IMR-90 (cell line): Measurements from ENCODE around the gene ZBTB48. TPM values are rescaled to one million over a fixed set of nuclear protein-coding genes. Genes with fewer than 3 reads are reported as not detected.

Source experiments
- ATAC-seq: fragments of 200-7000 bp; cut with Tn5 transposase; 2 replicates; pipeline ENCODE4 v1.9.1; 2020; ENCODE audit warnings: low read depth, mild to moderate bottlenecking, moderate library complexity
- BruUV-seq: library from RNA; stranded (reverse); fragments of 400-500 nt; replicated peaks from 2 replicates; lab custom pipeline; 2021; lab: Mats Ljungman, UMichigan
- CTCF ChIA-PET: fragments of 300-600 bp; formaldehyde crosslinking; extraction: SDS; loops from one replicate; lab custom pipeline; 2021; ENCODE audit warnings: antibody characterized with exemption; lab: Yijun Ruan, JAX
- POLR2A ChIA-PET: fragments of 300-600 bp; sonication (Branson Sonifier 250); formaldehyde crosslinking; loops from one replicate; lab custom pipeline; 2022; ENCODE audit warnings: antibody characterized with exemption; ENCODE audit not compliant: unreplicated experiment; lab: Charles Lee
- DNase-seq: peaks from one replicate; pipeline ENCODE4 v3.0.0; 2013
- H2AFZ ChIP-seq: replicated peaks from 2 replicates; pipeline ENCODE3; 2013; ENCODE audit warnings: low read length, mild to moderate bottlenecking; ENCODE audit not compliant: poor library complexity
- H2AK5ac ChIP-seq: 2 replicates; pipeline ENCODE4 v1.6.1; 2013; ENCODE audit warnings: low read depth, low read length, inconsistent platforms
- H2AK9ac ChIP-seq: replicated peaks from 2 replicates; pipeline ENCODE3; 2013; ENCODE audit warnings: mild to moderate bottlenecking, low read depth, low read length, moderate library complexity; ENCODE audit not compliant: poor library complexity
- H2BK120ac ChIP-seq: 2 replicates; pipeline ENCODE4 v1.6.1; 2013; ENCODE audit warnings: low read depth, low read length, inconsistent platforms
- H2BK15ac ChIP-seq: 3 replicates; pipeline ENCODE4 v1.6.1; 2013; ENCODE audit warnings: low read depth, low read length, inconsistent platforms
- H2BK20ac ChIP-seq: 2 replicates; pipeline ENCODE4 v1.6.1; 2013; ENCODE audit warnings: low read depth, mild to moderate bottlenecking, inconsistent platforms, low read length, moderate library complexity
- H2BK5ac ChIP-seq: 2 replicates; pipeline ENCODE4 v1.6.1; 2013; ENCODE audit warnings: mild to moderate bottlenecking, low read depth, low read length, inconsistent platforms; ENCODE audit not compliant: poor library complexity, severe bottlenecking
- H3K14ac ChIP-seq: replicated peaks from 2 replicates; pipeline ENCODE4 v1.6.1; 2013; ENCODE audit warnings: low read depth, low read length, inconsistent platforms
- H3K18ac ChIP-seq: 2 replicates; pipeline ENCODE4 v1.6.1; 2013; ENCODE audit warnings: low read depth, low read length, control low read depth
- H3K23ac ChIP-seq: 2 replicates; pipeline ENCODE4 v1.6.1; 2013; ENCODE audit warnings: low read depth, low read length, inconsistent platforms
- H3K27ac ChIP-seq: 2 replicates; pipeline ENCODE4 v1.5.1; 2013; ENCODE audit warnings: mild to moderate bottlenecking, control low read depth, low read length; ENCODE audit not compliant: insufficient read depth
- H3K27me3 ChIP-seq: 2 replicates; pipeline ENCODE4 v1.6.1; 2013; ENCODE audit warnings: low read length; ENCODE audit not compliant: control insufficient read depth, insufficient read depth
- H3K36me3 ChIP-seq: 2 replicates; pipeline ENCODE4 v1.6.1; 2013; ENCODE audit warnings: low read length, mixed read lengths; ENCODE audit not compliant: control insufficient read depth, insufficient read depth
- H3K4ac ChIP-seq: 2 replicates; pipeline ENCODE4 v1.6.1; 2013; ENCODE audit warnings: low read depth, low read length, inconsistent platforms
- H3K4me1 ChIP-seq: 2 replicates; pipeline ENCODE4 v1.6.1; 2013; ENCODE audit warnings: low read length, mixed read lengths; ENCODE audit not compliant: control insufficient read depth, insufficient read depth
- H3K4me2 ChIP-seq: 2 replicates; pipeline ENCODE4 v1.6.1; 2013; ENCODE audit warnings: low read depth, mild to moderate bottlenecking, control low read depth, low read length, moderate library complexity
- H3K4me3 ChIP-seq: 2 replicates; pipeline ENCODE4 v1.5.1; 2013; ENCODE audit warnings: low read depth, mild to moderate bottlenecking, control low read depth, low read length, moderate library complexity; ENCODE audit not compliant: insufficient read depth
- H3K56ac ChIP-seq: 2 replicates; pipeline ENCODE4 v1.6.1; 2013; ENCODE audit warnings: low read length, inconsistent platforms; ENCODE audit not compliant: insufficient read depth; ENCODE audit errors: extremely low read depth
- H3K79me1 ChIP-seq, 2 experiments: 2 replicates each; pipeline ENCODE4 v1.6.1; 2013; ENCODE audit warnings: low read length in 2 of 2, inconsistent platforms in 1 of 2, low read depth in 1 of 2
- H3K9ac ChIP-seq: 2 replicates; pipeline ENCODE4 v1.6.1; 2013; ENCODE audit warnings: low read depth, low read length, control low read depth
- H3K9me1 ChIP-seq: 2 replicates; pipeline ENCODE4 v1.6.1; 2013; ENCODE audit warnings: low read length, inconsistent platforms; ENCODE audit not compliant: insufficient read depth
- H3K9me3 ChIP-seq: 2 replicates; pipeline ENCODE4 v1.6.1; 2013; ENCODE audit warnings: low read length; ENCODE audit not compliant: control insufficient read depth, insufficient read depth
- H4K20me1 ChIP-seq: 2 replicates; pipeline ENCODE4 v1.6.1; 2013; ENCODE audit warnings: low read length, inconsistent platforms; ENCODE audit not compliant: insufficient read depth
- H4K5ac ChIP-seq: 2 replicates; pipeline ENCODE4 v1.6.1; 2013; ENCODE audit warnings: mild to moderate bottlenecking, low read depth, low read length, control low read depth
- H4K8ac ChIP-seq, 2 experiments: 2 replicates each; pipeline ENCODE4 v1.6.1; 2013; ENCODE audit warnings: low read depth in 2 of 2, low read length in 2 of 2, control low read depth in 1 of 2, inconsistent platforms in 1 of 2
- H4K91ac ChIP-seq: 2 replicates; pipeline ENCODE4 v1.6.1; 2013; ENCODE audit warnings: low read depth, low read length, inconsistent platforms; ENCODE audit not compliant: insufficient read depth
- CHD1 ChIP-seq: IDR thresholded peaks from 2 replicates; pipeline ENCODE4 v1.6.1; 2012; ENCODE audit warnings: low read depth, low read length, improper control_type of control experiment
- POLR2A ChIP-seq: IDR thresholded peaks from 2 replicates; pipeline ENCODE4 v1.6.1; 2012; ENCODE audit warnings: mild to moderate bottlenecking, low read depth, low read length
- WGBS, 2 experiments: methylation state at CpG; one replicate each; pipeline versions ENCODE4 v1.1.5 to v1.1.7; 2013; ENCODE audit warnings: missing lambda C conversion rate in 2 of 2; ENCODE audit not compliant: insufficient read length in 1 of 2; ENCODE audit errors: extremely low coverage in 2 of 2; 5-methylcytosine and 5-hydroxymethylcytosine counted together
- dilution Hi-C: fragments of 300-500 bp; cut with HindIII; formaldehyde crosslinking; loops from one replicate; pipeline ENCODE4 v1.14.3; 2018; ENCODE audit warnings: low sequenced_read_pairs; ENCODE audit not compliant: unreplicated experiment
- in situ Hi-C: fragments of 300-500 bp; cut with MboI; formaldehyde crosslinking; loops from 3 replicates; pipeline ENCODE4 v1.14.3; 2019; ENCODE audit warnings: low sequenced_read_pairs, inconsistent platforms, mixed read lengths
- intact Hi-C: fragments of 100-400 bp; cut with micrococcal nuclease; formaldehyde crosslinking; loops from 2 replicates; pipeline ENCODE4 v1.10.0; 2022
- polyA plus RNA-seq, 3 experiments: library from polyadenylated mRNA; depleted of rRNA; stranded (reverse); fragments of >200 nt; gene quantifications; 2 replicates each; pipeline ENCODE4 v1.2.3, GENCODE V29; 2012; ENCODE audit warnings: low replicate concordance in 1 of 3
- total RNA-seq: library from RNA; depleted of rRNA; stranded (reverse); fragments of >200 nt; gene quantifications from 2 replicates; pipeline ENCODE4 v1.2.3, GENCODE V29; 2012
- TF ChIP-seq, protein P1 (sequence below): conservative IDR thresholded peaks from 2 replicates; pipeline ENCODE4 v1.5.1; 2012; ENCODE audit warnings: mild to moderate bottlenecking, low read depth, low read length, improper control_type of control experiment

Gene ZBTB48
- total and polyA plus RNA-seq, 2 of the 4 experiments (the other 2 are of a cell fraction): 9.3 to 17.5 TPM

GRCh38 chr1:6545276-6546112 is 34.3 kb upstream of the ZBTB48 start:
- peak; percentile 12 for DNase-seq
- H3K27ac ChIP-seq: no peak overlapping the region

More at GRCh38 chr1:6545276-6546112, 34.3 kb upstream of the ZBTB48 start:
- H2BK20ac ChIP-seq: peak overlapping the region; percentile 20; the same call in 1 of the 2 replicates
- H3K79me1 ChIP-seq: peaks cover 18 to 24% of the 10 kb centered on the region in 2 experiments
- CTCF ChIA-PET: no interaction called here
- H4K5ac ChIP-seq: no peak overlapping the region
- no peak overlapping the region for H2BK120ac ChIP-seq
- no peak overlapping the region for H2AFZ ChIP-seq
- H3K27me3 ChIP-seq: no peaks in the 10 kb centered on the region
- no peak overlapping the region for H2AK9ac ChIP-seq
- dilution Hi-C loops: no loop called here
- in situ Hi-C loops: no loop called here
- H2AK5ac ChIP-seq: no peak overlapping the region
- H4K91ac ChIP-seq: no peak overlapping the region
- ATAC-seq: no peak
- no peak overlapping the region for H4K8ac ChIP-seq
- no peak overlapping the region for H2BK15ac ChIP-seq
- H3K4me1 ChIP-seq: peaks cover 2% of the 10 kb centered on the region
- peaks cover 5% of the 10 kb centered on the region; the same call in 1 of the 2 replicates for H3K9me1 ChIP-seq
- no peak overlapping the region for H3K4me2 ChIP-seq
- TF ChIP-seq POLR2A (no peak), CHD1 (no peak)
- TF ChIP-seq, protein P1, sequence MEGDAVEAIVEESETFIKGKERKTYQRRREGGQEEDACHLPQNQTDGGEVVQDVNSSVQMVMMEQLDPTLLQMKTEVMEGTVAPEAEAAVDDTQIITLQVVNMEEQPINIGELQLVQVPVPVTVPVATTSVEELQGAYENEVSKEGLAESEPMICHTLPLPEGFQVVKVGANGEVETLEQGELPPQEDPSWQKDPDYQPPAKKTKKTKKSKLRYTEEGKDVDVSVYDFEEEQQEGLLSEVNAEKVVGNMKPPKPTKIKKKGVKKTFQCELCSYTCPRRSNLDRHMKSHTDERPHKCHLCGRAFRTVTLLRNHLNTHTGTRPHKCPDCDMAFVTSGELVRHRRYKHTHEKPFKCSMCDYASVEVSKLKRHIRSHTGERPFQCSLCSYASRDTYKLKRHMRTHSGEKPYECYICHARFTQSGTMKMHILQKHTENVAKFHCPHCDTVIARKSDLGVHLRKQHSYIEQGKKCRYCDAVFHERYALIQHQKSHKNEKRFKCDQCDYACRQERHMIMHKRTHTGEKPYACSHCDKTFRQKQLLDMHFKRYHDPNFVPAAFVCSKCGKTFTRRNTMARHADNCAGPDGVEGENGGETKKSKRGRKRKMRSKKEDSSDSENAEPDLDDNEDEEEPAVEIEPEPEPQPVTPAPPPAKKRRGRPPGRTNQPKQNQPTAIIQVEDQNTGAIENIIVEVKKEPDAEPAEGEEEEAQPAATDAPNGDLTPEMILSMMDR: no peak
- no peak overlapping the region for H3K14ac ChIP-seq
- no peak overlapping the region for H3K9ac ChIP-seq
- no peak overlapping the region for H2BK5ac ChIP-seq
- no peak overlapping the region for H3K56ac ChIP-seq
- H3K4ac ChIP-seq: peak overlapping the region; percentile 3; the same call in 1 of the 2 replicates
- POLR2A ChIA-PET: no interaction called here
- BruUV-seq: no TSS peak
- H3K36me3 ChIP-seq: peaks cover 46% of the 10 kb centered on the region
- H3K23ac ChIP-seq: peak overlapping the region; percentile 20; the same call in 1 of the 2 replicates
- H3K18ac ChIP-seq: no peak overlapping the region
- no peaks in the 10 kb centered on the region for H3K9me3 ChIP-seq
- no peaks in the 10 kb centered on the region for H4K20me1 ChIP-seq
- intact Hi-C loops: no loop called here
- WGBS, 2 experiments: 80% methylated on average over 1 of the region's 10 CpGs; no CpG with 5 or more reads in 1 of the 2 experiments
- H3K4me3 ChIP-seq: no peak overlapping the region
